PFSK-1 (cell line): ENCODE results near the gene FXYD2.

Source experiments
- REST ChIP-seq, 2 experiments: IDR thresholded peaks; 2 replicates each; pipeline versions ENCODE4 v1.6.1 to v1.8.0; 2011 to 2012; ENCODE audit warnings: low read depth in 2 of 2, low read length in 2 of 2, control low read depth in 1 of 2, inconsistent platforms in 1 of 2, mild to moderate bottlenecking in 1 of 2, moderate library complexity in 1 of 2; ENCODE audit not compliant: insufficient read depth in 1 of 2
- SIN3A ChIP-seq: IDR thresholded peaks from 2 replicates; pipeline ENCODE4 v1.6.1; 2012; ENCODE audit warnings: mild to moderate bottlenecking, low read length, moderate library complexity, borderline replicate concordance; ENCODE audit not compliant: insufficient read depth

GRCh38 chr11:117868815-117869561, 44.4 kb upstream of the FXYD2 start:
- TF ChIP-seq SIN3A, result no peak
- no peak for TF ChIP-seq REST (IDR thresholded peaks at IDR 0.05; ENCODE audit: insufficient read depth in 1 of 2, low read depth in 2 of 2, low read length in 2 of 2)
